ENCODE data around the gene CREB3L2. TPM values are rescaled to one million over a fixed set of nuclear protein-coding genes. Genes with fewer than 3 reads are reported as not detected.
"Not testable (repeated sequence)": the region's sequence is repeated elsewhere in the genome, so short reads cannot be mapped to it uniquely, and the experiment has no call there.

The CREB3L2 gene, protein sequence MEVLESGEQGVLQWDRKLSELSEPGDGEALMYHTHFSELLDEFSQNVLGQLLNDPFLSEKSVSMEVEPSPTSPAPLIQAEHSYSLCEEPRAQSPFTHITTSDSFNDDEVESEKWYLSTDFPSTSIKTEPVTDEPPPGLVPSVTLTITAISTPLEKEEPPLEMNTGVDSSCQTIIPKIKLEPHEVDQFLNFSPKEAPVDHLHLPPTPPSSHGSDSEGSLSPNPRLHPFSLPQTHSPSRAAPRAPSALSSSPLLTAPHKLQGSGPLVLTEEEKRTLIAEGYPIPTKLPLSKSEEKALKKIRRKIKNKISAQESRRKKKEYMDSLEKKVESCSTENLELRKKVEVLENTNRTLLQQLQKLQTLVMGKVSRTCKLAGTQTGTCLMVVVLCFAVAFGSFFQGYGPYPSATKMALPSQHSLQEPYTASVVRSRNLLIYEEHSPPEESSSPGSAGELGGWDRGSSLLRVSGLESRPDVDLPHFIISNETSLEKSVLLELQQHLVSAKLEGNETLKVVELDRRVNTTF
- total RNA-seq (2014; rRNA removed; shearing (Covaris generic)), result 2.3 and 4.1 TPM in 2 replicates

DNA sequence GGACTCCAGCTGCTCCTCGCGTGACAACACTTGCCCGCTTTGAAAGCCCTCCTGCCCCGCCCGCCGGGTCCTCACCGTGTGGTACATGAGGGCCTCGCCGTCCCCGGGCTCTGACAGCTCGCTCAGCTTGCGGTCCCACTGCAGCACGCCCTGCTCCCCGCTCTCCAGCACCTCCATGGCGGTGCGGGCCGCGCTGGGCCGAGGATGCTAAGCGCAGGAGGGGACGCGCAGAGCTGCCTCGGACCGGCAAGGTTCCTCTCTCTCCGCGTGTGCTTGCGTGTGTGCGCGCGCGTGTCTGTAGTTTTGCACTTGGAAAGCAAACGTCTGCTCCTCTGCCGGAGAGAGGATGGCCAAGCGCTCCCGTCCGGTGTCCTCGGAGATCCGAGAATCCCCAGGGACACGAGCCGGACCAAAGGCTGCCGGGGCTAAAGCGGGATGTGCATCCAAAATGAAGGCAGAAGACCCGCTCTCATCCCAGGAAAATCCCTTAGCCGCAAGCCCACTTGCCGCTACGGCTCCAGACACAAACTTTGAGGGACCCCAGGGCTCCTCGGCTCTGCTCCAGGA is at the start of gene CREB3L2:
Gene CREB3L2, minus strand, starts transcription at position 558 of the 567 bp plus-strand sequence. Its CDS starts 381 bp downstream, at position 177.
- in situ Hi-C loops (cut with HindIII; ENCODE audit: low sequenced_read_pairs), result no loop called here

DNA sequence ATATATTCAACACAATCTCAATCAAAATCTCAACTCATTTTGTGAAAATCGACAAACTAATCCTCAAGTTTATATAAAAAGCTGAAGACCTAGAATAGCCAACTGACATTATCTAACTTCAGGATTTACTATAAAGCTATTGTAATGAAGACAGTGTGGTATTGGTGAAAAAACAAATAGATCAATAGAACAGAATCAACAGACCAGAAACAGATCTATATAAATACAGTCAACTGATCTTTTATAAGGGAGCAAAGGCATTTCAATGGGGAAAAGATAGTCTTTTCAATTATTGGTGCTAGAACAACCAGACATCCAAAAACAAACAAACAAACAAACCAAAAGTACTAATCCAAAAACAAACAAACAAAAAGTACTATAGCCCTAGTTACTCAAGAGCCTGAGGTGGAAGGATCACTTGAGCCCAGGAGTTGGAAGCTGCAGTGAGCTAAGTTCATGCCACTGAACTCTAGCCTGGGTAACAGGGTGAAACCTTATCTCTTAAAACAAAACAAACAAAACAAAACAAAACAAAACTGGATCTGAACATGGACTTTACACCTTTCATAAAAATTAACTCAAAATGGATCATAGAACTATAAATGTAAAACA is 47.7 kb upstream of the CREB3L2 start:
- in situ Hi-C loops (cut with HindIII; ENCODE audit: low sequenced_read_pairs), result no loop called here

More for the DNA sequence above, at the start of gene CREB3L2:
- no peak for DNase-seq (ENCODE audit: low spot score)

DNA sequence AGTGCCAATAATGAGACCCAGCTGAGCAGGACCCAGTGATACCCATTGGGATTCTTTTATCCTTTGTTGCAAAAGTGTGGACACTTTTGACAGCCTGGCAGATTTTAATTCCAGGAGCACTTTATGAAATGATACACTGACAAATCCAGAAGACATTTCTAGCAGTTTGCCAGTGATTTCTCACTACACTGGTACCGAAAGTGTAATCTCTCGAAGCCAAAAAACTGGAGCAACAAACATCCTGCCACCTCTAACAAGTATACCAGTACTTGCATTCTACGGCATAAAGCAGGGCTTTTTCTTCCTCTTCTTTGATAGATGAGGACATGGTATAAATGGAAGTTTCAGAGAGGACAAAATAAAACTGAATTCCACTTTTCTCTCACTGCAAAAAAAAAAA is 46.0 kb upstream of the CREB3L2 start:
- no peak for DNase-seq (ENCODE audit: low spot score)
- in situ Hi-C loops (cut with HindIII; ENCODE audit: low sequenced_read_pairs), result no loop called here

More for the DNA sequence above, 47.7 kb upstream of the CREB3L2 start:
- DNase-seq (ENCODE audit: low spot score), result no peak

DNA sequence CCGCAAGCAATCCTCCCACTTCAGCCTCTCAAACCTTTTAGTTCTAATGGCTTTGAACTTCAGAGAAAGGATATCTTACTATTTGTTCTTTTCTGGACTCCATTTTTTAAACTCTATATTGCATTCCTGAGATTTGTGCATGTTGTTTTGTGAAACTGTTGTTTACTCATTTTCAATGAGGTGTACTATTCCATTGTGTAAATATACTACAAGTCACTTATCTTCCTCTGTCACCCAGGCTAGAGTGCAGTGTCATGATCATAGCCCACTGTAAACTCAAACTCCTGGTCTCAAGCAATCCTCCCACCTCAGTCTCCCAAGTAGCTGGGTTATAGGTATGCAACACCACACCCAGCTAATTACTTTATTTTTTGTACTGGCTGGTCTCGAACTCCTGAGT is 43.0 kb upstream of the CREB3L2 start:
- in situ Hi-C loops (cut with HindIII; ENCODE audit: low sequenced_read_pairs), result no loop called here

DNA sequence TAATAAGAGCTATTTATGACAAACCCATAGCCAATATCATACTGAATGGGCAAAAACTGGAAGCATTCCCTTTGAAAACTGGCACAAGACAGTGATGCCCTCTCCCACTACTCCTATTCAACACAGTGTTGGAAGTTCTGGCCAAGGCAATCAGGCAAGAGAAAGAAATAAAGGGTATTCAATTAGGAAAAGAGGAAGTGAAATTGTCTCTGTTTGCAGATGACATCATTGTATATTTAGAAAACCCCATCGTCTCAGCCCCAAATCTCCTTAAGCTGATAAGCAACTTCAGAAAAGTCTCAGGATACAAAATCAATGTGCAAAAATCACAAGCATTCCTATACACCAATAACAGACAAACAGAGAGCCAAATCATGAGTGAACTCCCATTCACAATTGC is 38.2 kb upstream of the CREB3L2 start:
- in situ Hi-C loops (cut with HindIII; ENCODE audit: low sequenced_read_pairs); DNase-seq (ENCODE audit: low spot score): not testable (repeated sequence)

More for the DNA sequence above, 43.0 kb upstream of the CREB3L2 start:
- no peak for DNase-seq (ENCODE audit: low spot score)

DNA sequence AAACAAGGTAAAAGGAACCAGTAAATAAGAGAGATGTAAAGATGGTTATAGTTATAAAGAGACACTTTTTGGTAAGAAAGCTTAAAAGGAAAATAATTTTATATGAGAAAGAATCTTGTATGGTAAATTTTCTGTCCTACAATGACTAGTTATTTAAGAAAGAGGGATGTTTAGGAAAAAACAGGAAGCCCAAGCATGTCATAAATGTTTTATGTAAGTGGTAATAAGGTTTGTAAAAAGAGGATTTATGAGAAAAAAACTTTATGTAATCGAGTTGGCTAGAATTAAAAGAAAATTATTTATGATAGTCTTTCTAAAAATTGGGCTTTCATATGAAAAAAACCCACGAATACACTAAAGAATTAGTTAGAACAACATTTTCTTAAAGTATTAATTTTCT is 34.2 kb upstream of the CREB3L2 start:
- no peak for DNase-seq (ENCODE audit: low spot score)
- in situ Hi-C loops (cut with HindIII; ENCODE audit: low sequenced_read_pairs), result no loop called here

DNA sequence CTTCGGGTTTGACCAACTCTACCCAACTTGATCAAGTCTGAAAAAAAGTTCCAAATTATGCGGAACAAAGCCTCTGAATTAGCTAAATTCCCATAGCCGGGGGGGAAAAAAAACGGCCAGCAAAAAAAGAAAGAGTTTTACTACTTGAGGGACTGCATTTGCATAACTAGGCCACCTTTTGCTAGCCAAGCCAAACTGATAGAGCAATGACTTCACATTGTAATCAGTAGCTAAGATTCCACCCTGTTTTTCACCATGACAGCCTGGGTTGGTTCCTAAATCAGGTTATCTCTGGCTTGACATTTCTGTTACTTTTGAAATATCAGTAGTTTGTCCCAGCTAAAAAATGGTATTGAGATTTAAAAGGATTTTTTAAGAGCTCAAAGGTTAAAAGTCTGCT is 31.4 kb upstream of the CREB3L2 start:
- DNase-seq (ENCODE audit: low spot score), result no peak
- in situ Hi-C loops (cut with HindIII; ENCODE audit: low sequenced_read_pairs), result no loop called here

DNA sequence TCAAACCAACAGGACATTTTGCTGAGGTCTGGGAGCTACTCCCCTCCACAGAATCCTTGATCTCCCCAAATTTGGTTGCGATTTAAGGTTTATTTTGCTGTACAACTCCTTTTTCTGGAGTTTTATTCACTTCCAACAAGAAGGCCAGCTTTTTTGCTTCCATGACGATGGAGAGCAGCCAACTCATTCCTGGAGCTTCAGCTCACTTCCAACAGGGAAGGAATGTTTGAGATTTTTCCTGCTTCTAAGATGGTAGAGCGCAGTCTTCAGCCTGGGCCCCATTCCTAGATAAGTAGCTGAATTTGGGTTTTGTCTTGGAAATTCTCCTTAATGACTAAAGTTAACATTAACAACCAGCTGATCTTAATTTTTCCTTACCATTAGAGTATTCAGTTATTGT is 30.9 kb upstream of the CREB3L2 start:
- in situ Hi-C loops (cut with HindIII; ENCODE audit: low sequenced_read_pairs), result no loop called here

DNA sequence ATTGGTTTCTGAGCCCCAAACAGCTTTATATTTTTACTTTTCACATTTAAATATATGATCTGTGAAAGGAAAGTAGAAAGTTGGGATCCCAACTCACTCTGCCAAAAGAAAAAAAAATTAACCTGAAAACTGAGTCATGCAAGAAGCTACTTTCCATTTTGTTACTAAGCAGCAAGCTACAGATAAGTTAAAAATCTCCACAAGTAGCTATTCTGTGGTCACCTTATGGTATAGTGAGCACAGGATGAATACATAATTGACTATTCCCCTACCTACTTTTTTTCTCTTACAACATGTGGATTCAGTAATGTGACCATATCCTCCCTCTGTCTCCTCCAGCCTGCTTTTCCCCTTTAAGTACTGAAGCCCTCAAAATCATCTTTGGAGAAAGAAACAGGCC is 30.3 kb upstream of the CREB3L2 start:
- in situ Hi-C loops (cut with HindIII; ENCODE audit: low sequenced_read_pairs), result no loop called here
- no peak for DNase-seq (ENCODE audit: low spot score)

More for the DNA sequence above, 30.9 kb upstream of the CREB3L2 start:
- no peak for DNase-seq (ENCODE audit: low spot score)

DNA sequence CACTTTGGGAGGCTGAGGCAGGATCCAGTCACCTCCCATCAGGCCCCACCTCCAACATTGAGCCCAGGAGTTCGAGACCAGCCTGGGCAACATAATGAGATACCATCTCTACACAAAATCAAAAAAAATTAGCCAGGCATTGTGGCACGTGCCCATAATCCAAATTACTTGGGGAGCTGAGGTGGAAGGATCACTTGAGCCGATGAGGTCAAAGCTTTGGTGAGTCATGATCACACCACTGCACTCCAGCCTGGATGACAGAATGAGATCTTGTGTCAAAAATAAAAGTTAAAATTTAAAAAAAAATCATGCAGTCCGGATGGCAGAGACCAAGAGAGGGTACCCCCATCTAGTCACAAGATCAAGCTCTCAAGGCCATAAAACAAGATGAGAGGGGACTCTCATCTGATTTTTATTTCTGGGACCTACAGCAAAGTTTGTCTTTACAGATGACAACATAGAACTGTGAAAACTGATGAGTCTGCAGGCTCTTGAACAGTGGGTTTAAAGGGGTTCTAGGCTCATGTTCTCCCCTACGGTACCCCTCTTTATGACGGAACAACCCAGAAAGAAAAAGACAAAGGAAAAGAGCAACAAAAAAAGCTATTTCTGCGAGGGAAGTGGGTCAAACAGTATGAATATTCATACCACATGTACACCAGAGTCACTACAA is 28.9 kb upstream of the CREB3L2 start:
- in situ Hi-C loops (cut with HindIII; ENCODE audit: low sequenced_read_pairs), result no loop called here

DNA sequence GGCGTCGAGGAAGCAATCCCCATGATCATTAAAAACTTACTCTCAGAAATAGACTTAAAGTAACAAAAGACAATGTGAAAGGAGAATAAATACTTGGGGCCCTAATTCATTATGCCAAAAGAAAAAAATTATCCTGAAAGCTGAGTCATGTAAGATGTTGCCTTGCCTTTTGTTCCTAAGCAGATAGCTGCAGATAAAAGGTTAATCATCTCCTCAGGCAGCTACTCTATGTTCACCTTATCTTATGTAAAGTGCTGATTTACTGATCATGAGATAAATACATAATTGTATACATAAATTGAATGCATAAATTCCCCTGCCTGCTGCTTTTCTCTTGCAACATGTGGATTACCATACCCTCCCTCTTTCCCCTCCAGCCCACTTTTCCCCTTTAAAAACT is 28.1 kb upstream of the CREB3L2 start:
- DNase-seq (ENCODE audit: low spot score), result no peak
- in situ Hi-C loops (cut with HindIII; ENCODE audit: low sequenced_read_pairs), result no loop called here

More for the DNA sequence above, 28.9 kb upstream of the CREB3L2 start:
- no peak for DNase-seq (ENCODE audit: low spot score)

DNA sequence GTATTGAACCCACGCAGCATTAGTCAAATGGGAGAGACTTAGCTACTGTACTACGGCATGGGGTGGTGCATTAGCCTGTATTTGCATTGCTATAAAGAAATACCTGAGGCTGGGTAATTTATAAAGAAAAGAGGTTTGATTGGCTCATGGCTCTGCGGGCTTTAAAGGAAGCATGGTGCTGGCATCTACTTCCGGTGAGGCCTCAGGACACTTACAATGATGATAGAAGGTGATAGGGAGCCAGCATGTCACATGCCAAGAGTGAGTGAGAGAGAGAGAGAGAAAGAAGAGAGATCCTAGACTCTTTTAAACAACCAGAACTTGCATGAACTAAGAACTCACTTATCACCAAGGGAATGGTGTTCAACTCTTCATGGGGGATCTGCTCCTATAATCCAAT is 27.2 kb upstream of the CREB3L2 start:
- in situ Hi-C loops (cut with HindIII; ENCODE audit: low sequenced_read_pairs), result no loop called here
- DNase-seq (ENCODE audit: low spot score), result no peak

DNA sequence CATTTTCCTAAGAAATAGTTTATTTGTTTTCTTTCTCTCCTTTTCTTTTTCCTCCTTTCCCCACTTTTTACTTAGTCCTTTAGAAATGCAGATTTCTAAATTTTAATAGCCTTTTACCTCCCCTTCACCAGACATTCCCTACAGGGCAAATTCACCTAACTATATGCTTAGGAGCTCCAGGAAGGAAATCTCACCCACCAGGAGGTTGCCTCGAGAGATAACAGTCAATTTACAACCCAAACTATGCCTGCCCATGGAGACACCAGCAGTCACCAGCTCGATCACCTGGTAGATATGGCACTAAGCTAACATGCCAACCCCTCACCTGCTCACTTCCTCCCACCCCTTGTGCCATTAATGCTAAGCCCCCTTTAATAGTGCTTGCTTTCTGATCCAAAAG is 25.2 kb upstream of the CREB3L2 start:
- in situ Hi-C loops (cut with HindIII; ENCODE audit: low sequenced_read_pairs), result no loop called here
- DNase-seq (ENCODE audit: low spot score), result no peak

DNA sequence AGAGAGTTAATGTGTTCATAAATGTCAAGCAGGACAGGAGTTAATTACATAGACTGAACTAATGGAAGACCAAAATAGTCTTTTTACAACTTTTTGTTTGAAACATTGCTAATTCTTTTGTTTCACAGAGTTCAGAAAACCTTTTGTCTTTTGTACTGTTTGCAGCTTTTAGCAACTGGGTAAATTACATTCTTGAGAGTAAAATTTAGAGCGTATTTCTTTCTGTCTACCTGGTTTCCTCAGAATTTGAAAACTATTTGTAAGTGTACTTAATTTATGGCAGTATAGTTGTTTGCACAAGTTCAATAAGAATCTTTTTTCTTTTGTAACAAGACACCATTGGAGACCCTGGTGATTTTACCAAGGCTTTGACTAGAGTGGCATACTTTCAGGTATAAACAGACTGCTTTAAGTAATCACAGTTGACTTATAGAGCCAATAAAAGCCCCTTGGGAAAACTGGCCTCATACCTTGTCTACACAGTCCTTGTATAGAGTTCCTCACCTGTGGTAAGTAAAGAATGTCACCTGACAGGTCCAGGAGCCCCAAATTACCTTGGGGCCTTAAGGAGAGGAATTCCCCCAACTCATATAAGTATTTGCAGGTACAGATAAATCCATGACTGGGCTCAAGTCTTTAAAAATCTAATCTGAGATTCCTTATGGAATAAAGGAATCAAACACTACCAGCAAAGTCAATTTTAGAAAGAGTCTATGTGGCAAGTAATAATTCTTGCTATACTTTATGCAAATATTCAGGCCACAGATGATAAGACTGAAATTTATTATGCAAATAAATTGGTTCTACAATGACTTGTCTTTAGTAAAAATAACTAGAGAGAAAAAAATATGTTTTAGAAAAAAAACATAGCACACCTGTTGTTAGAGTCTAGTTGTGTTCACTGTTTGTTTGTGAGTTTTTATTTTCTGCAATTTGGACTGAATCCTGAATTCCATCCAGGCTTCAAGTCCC is 23.6 kb upstream of the CREB3L2 start:
- DNase-seq (ENCODE audit: low spot score), result no peak
- in situ Hi-C loops (cut with HindIII; ENCODE audit: low sequenced_read_pairs), result no loop called here

DNA sequence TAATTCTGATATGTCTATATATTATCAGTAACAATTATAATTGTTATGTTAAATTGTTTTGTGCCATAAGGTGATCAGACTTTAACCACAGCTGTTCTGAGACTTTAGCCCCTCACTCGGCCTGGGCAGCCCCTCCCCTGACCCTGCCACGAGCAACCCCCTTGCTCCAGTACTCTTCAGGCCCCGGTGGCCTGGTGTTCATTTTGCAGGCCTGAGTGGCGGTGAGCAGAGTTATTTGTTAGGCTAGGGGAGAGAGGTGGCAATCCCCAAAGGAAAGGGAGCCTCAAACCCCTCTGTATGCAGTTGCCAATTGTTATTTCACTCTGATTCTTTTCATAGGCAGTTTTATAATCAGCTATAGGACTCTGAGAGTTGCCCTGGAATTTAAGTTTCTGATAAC is 22.9 kb upstream of the CREB3L2 start:
- DNase-seq (ENCODE audit: low spot score), result no peak
- in situ Hi-C loops (cut with HindIII; ENCODE audit: low sequenced_read_pairs), result no loop called here

DNA sequence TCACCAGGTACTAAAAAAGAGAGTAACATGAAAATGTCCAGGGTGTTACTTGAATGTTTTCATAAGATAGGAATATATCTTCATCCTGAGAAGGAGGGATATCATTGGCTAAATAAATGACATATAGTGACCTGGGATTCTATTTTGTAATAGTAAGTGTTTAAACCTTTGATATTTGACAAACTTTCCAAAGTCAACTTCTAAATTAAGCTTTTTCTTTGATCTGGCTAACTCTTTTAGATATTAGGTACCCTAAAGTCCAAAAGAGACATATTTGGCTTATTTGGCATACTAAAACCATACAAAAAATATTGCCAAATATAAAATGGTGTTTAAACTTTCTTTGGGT is 22.4 kb upstream of the CREB3L2 start:
- in situ Hi-C loops (cut with HindIII; ENCODE audit: low sequenced_read_pairs), result no loop called here

DNA sequence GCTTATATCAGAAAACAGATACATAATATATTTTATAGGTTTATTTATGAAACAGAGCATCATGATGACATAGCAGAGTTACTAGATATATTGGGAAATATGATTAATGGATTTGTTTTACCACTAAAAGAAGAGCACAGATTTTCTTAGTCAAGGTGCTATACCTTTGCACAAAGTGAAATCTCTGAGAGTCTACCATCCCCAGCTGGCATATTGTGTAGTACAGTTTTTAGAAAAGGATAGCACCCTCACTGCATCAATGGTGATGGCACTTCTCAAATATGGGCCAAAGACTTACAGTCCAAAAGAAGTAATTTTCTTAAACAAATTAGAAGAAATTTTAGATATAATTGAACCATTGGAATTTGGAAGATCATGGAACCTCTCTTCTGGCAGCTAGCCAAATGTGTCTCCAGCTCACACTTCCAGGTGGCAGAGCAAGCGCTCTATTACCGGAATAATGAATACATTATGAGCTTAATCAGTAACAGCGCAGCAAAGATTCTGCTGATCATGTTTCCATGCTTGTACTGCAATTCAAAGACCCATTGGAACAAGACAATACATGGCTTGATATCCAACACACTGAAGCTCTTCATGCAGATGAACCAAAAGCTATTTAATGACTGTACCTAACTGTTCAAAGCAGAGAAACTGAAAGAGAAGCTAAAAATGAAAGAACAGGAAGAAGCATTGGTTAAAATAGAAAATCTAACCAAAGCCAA is 21.9 kb upstream of the CREB3L2 start:
- in situ Hi-C loops (cut with HindIII; ENCODE audit: low sequenced_read_pairs), result no loop called here
- no peak for DNase-seq (ENCODE audit: low spot score)

More for the DNA sequence above, 22.4 kb upstream of the CREB3L2 start:
- DNase-seq (ENCODE audit: low spot score), result no peak

DNA sequence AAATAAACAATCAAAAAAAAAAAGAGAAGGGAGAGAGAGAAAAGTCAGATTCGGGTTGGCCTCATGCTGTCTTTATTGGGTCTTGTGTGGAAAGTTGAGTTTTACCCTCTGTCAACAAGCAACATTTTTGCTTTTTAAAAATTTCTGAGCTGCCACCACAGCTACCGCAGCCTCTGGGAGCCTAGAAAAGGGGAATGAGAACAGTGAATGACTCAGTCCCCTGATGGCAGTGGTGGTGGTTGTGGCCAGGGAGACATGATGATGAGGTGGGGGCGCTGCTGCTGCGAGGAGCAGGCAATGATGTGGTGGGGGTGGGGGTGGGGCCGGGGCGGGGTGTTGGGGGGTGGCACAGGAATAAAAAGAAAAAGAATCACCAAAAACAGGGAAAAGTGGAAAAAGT is 20.0 kb upstream of the CREB3L2 start:
- DNase-seq (ENCODE audit: low spot score), result no peak
- in situ Hi-C loops (cut with HindIII; ENCODE audit: low sequenced_read_pairs), result no loop called here

Data from G401 (cell line).